Measurements from ENCODE around the gene NIT2.
"Not testable (repeated sequence)": the region's sequence is repeated elsewhere in the genome, so short reads cannot be mapped to it uniquely, and the experiment has no call there.

NIT2 gene, protein sequence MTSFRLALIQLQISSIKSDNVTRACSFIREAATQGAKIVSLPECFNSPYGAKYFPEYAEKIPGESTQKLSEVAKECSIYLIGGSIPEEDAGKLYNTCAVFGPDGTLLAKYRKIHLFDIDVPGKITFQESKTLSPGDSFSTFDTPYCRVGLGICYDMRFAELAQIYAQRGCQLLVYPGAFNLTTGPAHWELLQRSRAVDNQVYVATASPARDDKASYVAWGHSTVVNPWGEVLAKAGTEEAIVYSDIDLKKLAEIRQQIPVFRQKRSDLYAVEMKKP

GRCh38 chr3:100334488-100335351 lies at the start of gene NIT2:
NIT2 (plus strand) TSS chr3:100334757; CDS start chr3:100334792, 35 bp downstream.
- DNase-seq = peak; percentile 82

DNA sequence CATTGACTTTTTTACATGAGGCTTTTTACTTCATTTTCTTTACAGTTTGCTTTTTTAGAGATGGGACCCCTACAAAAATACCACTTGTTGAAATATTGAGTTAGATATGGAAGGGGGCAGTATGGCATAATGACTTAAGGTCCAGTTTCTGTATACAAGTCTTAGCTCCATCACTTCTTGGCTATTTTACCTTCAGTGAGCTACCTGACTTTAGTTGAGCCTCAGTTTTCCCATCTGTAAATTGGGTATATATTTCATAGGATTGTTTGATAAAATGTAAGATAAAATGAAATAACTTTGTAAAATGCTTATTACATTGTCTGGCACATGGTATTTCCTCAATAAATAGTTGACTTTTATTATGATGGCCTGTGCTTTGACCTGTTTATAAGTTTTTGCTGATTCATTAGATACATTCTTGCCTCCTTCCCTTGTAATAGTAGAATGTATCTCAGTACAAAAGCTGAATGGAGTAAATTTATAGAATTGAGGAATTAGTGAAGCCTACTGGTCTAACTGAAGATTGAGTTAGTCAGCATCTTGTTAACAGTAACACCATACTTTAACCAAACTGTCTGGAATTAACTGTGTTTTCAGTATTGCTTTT lies 46.2 kb upstream of the NIT2 start:
- no peak for DNase-seq

DNA sequence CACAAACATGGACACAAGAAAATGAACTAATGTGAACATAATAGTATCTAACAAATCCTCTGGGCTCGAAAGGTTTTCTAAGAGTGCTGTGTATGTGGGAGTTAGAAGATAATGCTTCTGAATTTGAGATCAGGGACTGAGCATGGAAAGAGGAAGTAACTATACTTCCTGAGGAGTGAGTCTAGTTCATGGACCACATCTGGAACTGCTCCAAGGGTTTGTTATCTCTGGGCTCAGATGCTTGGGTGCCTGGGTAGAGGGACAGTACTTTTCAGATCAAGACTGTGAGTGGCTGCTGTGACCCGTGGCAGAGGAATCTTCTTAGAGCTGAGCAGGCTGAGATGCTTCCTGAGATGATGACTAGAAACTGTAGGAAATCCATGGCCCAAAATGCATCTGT lies 45.2 kb upstream of the NIT2 start:
- DNase-seq = no peak

DNA sequence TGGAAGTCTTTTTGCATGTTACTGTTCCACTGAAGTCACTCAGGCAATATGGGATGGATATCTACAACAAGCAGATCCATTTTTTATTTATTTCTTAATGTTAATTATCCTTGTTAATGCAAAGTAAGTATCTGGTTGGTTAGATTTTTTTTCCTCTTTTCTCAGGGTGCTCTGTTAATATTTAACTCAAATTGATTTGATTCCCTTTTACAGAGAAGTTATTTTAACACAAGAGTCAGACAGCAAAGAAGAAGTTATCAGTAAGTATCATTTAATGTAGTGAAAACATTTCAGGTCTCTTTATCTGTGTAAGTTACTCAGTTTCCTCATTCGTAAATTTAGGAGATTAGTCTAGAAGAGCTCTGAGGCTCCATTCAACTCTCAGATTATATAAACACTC lies 39.5 kb upstream of the NIT2 start:
- DNase-seq = no peak

DNA sequence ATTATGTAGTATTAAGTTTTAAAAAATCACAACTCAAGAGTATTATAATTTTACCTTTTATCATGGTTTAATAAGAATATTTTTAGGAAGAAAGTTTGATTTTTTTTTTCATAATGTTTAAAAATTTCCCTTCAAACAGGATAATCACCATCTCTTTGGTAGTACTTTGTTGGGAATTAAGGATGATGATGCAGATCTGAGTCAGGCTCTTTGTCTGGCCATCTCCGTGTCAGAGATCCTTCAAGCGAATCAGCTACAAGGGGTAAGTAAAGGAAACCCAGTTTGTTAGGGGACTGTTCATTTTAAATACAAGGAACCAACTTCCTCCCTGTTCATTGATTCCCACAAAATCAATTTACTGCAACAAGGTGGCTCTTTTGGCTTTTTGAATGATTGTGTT lies 36.8 kb upstream of the NIT2 start:
- no peak for DNase-seq

GRCh38 chr3:100299016-100299415 lies 35.5 kb upstream of the NIT2 start:
- DNase-seq = no peak

DNA sequence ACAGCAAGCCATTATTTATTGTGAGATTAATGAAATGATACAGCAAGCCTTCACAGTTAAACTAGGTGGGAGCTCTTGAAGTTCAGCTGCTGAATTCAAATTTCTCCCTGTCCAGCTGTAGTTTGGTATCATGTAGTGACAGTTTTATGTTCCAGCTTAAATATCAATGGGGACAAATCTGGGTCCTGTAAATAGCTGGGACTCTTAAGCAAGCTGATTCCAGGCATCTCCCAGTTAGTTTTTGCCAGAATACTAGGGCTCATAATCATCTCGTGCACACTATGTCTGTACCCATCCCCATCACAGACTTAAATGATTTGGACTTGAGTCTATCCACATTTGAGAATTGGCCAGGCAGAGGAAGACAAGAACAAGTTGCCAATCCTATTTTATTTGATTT lies 27.9 kb upstream of the NIT2 start:
- no peak for DNase-seq

GRCh38 chr3:100310355-100310965 lies 24.1 kb upstream of the NIT2 start:
- no peak for DNase-seq

GRCh38 chr3:100311011-100311410 lies 23.5 kb upstream of the NIT2 start:
- no peak for DNase-seq

- DNase-seq = peak; percentile 46
Observed at GRCh38 chr3:100316641-100317069, 17.9 kb upstream of the NIT2 start.

- DNase-seq = no peak
Observed at GRCh38 chr3:100317912-100318311, 16.6 kb upstream of the NIT2 start.

- no peak for DNase-seq
Observed at GRCh38 chr3:100319951-100320350, 14.6 kb upstream of the NIT2 start.

GRCh38 chr3:100324044-100324443 lies 10.5 kb upstream of the NIT2 start:
- DNase-seq = no peak

GRCh38 chr3:100325827-100326226 lies 8.7 kb upstream of the NIT2 start:
- no peak for DNase-seq

DNA sequence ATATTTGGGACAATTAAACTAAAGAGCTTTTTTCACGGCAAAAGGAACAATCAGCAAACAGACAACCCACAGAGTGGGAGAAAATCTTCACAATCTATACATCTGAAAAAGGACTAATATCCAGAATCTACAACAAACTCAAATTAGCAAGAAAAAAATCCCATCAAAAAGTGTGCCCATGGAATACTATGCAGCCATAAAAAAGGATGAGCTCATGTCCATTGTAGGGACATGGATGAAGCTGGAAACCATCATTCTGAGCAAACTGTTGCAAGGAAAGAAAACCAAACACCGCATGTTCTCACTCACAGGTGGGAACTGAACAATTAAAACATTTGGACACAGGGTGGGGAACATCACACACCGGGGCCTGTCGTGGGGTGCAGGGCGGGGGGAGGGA lies 7.2 kb upstream of the NIT2 start:
- DNase-seq = not testable (repeated sequence)

DNA sequence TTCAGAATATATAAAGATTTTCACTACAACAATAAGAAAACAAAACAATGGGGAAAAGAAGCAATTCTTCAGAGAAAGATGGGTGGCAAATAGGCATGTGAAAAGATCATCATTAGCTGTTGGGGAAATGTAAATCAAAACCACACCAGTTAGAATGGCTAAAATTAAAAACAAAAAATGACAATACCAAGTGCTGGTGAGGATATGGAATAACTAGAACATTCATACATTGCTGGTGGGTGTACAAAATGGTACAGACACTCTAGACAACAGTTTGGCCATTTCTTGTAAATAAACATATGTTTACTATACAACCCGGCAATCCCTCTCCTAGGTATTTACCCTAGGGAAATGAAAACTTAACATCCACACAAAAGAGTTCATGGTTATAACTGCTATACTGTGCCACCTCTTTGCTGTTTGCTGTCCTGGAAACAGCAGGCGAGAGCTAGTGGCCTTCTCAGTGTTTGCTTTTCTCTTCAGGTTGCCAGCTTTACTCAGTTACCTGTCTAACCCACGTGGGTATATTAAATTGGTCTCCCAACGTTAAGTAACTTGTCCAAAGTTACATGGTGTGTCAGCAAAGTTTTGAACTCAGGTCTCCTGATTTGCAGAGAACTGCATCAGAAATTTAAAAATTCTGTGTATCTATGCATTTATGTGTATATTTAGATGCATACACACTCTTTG lies 4.6 kb upstream of the NIT2 start:
- no peak for DNase-seq

- DNase-seq = no peak
Observed at GRCh38 chr3:100330651-100331050, 3.9 kb upstream of the NIT2 start.

DNA sequence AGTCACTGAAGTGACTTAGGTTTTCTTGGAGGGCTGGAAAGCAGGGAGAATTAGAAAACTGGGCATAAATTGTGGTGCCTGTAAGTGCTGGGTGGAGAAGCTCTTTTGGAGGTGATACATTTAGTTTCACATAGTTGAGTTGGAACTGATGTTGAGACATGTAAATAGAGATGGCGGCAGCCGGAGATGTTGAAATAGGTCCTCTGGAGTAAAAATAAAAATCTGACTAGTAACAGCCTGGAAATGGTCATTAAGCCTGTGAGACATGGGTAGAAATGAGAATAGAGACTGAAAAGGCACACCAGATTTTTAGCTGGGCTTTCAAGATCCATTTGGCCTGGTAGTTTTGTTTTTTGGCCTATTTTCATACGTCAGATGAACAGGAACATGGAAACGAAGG lies 2.9 kb upstream of the NIT2 start:
- DNase-seq = no peak

DNA sequence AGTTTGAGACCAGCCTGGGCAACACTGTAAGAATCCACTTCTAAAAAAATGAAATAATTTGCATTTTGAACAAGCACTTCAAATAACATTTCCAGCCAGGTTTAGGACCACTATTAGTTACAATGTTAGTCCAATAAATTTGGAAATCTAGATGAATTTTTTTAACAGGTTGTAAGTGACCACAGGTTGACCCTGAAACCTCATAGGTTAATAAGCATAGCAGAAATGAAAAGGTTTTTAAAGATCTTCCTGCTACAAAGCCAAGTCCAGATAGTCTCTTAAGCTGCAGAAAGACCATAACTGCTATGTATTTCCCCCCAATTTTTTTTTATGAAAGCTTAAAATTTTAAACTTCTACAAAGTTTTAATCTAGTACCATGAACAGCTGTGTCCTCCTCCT lies 1.5 kb upstream of the NIT2 start:
- DNase-seq = no peak

- DNase-seq = no peak
Observed at GRCh38 chr3:100333970-100334487, 528 bp upstream of the NIT2 start.

- DNase-seq = peak; percentile 14
Observed at GRCh38 chr3:100335434-100335833, 877 bp downstream of the NIT2 start.

DNA sequence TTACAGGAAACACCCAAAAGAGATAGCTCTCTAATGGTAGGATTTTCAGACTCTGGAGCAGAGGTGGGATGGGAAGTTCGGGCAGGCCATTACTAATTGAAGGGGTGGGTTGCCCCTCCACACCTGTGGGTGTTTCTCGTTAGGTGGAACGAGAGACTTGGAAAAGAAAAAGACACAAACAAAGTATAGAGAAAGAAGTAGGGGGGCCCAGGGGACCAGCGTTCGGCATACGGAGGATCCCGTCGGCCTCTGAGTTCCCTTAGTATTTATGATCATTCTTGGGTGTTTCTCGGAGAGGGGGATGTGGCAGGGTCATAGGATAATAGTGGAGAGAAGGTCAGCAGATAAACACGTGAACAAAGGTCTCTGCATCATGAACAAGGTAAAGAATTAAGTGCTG lies 1.7 kb downstream of the NIT2 start:
- DNase-seq = not testable (repeated sequence)

DNA sequence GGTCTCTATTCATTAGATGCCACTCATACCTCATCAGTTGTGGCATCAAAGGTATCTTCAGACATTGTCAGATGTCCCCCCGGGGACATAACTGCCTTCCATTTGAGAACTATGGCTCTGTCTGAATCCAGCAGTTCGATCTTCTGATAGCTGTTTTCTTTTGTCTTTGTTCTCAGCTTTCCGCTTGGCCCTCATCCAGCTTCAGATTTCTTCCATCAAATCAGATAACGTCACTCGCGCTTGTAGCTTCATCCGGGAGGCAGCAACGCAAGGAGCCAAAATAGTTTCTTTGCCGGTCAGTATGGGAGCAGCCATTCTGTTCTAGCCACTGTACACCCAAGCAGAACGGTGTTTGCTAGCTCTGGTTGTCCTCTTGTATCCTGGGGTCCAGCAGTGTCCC lies 4.4 kb downstream of the NIT2 start:
- DNase-seq = no peak

All from stimulated activated CD4-positive, alpha-beta T cell treated with anti-CD3 and anti-CD28 coated beads, Interleukin-4, amount 100 ng/mL, for 24 hours (primary cell).